ENCODE data around the gene PLEKHG3.

Gene PLEKHG3

GRCh38 chr14:64736271-64737169 is 32.3 kb downstream of the PLEKHG3 start:
- intact Hi-C loops (cut with DNase I): no loop called here

DNA sequence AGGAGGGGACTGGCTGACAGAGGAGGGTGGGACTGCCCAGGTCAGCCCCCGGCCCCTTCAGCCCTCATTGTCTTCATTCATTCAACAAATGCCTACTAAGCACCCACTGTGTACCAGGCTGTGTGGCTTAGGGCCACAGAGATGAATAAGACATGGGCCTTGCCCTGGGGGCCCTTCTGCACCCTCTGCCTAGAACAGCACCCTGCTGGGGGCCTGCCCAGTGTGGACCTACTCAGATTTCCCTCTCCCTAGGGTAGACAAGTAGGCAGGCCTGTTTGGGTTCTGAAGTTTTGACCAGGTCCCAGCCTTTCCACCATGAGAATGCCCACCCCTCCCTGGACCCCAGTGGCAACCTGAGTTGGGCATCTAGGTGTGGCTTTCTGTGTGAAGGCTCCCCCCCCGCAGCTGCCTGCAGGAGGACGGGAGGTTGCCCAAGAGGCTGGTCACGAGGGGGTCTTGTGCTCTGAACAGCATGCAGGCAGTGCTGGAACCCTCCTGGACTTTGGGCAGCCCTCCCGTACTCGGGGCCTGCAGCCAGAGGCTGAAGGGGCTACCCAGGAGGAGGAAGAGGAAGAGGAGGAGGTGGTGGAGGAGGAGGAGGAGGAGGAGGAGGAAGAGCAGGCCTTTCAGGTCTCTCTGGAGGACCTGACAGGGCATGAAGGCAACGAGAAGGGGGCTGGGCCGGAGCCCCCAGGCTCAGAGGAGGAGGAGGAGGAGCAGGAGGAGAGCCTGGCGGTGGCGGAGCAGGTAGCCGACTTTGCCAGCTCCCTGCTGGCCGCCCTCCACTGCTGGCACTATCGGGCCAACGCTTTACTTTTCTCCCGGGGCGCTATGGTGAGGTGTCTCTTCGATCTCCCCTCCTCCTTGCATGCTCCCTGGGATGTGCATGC is 33.4 kb downstream of the PLEKHG3 start:
- intact Hi-C loops (cut with DNase I): no loop called here
- peak in 5 of 10 donors; percentile 39 to 78 (median 70) for DNase-seq

More at GRCh38 chr14:64736271-64737169, 32.3 kb downstream of the PLEKHG3 start:
- peak in 4 of 10 donors; percentile 22 to 77 (median 67) for DNase-seq

- intact Hi-C loops (cut with DNase I): no loop called here
- DNase-seq: peak in 3 of 10 donors; percentile 35 to 60 (median 54)
Observed at GRCh38 chr14:64738281-64738804, 34.1 kb downstream of the PLEKHG3 start.

DNA sequence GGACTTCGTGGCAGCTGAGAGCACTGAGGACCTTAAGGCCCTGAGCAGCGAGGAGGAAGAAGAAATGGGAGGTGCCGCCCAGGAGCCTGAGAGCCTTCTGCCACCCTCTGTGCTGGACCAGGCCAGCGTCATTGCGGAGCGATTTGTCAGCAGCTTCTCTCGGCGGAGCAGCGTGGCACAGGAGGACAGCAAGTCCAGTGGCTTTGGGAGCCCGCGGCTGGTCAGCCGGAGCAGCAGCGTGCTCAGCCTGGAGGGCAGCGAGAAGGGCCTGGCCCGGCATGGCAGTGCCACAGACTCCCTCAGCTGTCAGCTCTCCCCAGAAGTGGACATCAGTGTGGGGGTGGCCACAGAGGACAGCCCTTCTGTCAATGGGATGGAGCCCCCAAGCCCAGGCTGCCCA is 37.0 kb downstream of the PLEKHG3 start:
- peak in 2 of 10 donors; percentile 51 to 80 for DNase-seq
- intact Hi-C loops (cut with DNase I): no loop called here

- DNase-seq: peak in 1 of 10 donors; percentile 55
Observed at GRCh38 chr14:64741961-64742360, 37.7 kb downstream of the PLEKHG3 start.

DNA sequence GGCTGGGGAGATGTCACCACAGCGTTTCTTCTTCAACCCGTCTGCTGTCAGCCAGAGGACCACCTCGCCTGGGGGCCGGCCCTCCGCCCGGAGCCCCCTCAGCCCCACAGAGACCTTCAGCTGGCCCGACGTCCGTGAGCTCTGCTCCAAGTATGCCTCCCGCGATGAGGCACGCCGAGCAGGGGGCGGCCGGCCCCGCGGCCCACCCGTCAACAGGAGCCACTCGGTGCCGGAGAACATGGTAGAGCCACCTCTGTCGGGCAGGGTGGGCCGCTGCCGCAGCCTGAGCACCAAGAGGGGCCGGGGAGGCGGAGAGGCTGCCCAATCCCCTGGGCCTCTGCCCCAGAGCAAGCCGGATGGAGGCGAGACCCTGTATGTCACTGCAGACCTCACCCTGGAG is 38.8 kb downstream of the PLEKHG3 start:
- intact Hi-C loops (cut with DNase I): no loop called here
- peak in 1 of 10 donors; percentile 44 for DNase-seq

More at GRCh38 chr14:64741961-64742360, 37.7 kb downstream of the PLEKHG3 start:
- intact Hi-C loops (cut with DNase I): no loop called here

DNA sequence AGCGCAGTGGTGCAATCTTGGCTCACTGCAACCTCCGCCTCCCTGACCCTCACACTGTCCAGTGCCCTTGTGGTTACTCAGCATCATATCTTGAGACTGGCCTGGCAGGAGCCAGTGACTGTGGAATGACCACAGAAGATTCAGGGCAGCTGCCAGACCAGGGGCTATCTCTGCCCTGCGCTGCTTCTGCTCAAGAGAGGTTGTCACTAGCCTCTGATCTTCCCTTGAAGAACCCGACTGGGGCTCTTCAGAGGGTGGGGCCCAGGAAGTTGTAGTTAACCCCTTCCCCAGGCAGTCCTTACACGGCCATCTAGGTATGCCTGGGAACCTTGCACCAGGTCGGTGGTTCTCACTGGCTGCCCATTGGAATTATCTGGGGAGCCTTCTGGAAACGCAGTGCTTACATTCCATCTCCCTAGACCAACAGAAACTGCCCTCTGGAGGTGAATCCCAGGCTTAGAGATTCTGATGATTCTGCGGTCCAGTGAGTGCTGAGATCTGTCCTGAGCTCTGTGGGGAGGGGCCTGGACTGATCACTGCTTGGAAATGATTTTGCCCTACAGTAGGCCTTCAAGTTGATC is 41.4 kb downstream of the PLEKHG3 start:
- intact Hi-C loops (cut with DNase I): loop anchor here (5.0 kb wide), 1 partner anchor 73 kb away; no protein-coding TSS in a partner anchor
- peak in 2 of 10 donors; percentile 41 to 75 for DNase-seq

- intact Hi-C loops (cut with DNase I): loop anchor here (5.0 kb wide), 1 partner anchor 74 kb away; no protein-coding TSS in a partner anchor
- peak in 2 of 10 donors; percentile 65 to 79 for DNase-seq
Observed at GRCh38 chr14:64746298-64747250, 42.4 kb downstream of the PLEKHG3 start.

DNA sequence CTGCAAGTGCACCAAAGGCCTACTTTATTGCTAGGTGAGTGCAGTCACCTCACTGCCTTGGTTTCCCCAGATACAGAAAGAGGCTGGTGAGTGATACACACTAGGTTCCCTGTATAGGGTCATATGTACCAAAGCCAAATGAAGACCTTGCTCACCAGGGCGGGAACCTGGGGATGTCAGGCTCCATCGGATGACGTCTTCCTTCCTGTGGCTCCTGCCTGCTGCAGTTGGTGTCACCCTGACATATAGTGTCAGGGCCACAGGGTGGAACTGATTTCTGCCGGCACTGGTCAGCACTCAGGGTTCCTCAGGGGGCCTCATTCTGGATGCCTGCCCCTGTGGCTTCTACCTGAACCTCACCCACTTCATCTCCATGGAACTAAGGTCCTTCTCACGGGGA is 43.1 kb downstream of the PLEKHG3 start:
- DNase-seq: peak in 1 of 10 donors; percentile 35
- intact Hi-C loops (cut with DNase I): loop anchor here (5.0 kb wide), 1 partner anchor 75 kb away; no protein-coding TSS in a partner anchor

GRCh38 chr14:64748521-64748920 is 44.3 kb downstream of the PLEKHG3 start:
- intact Hi-C loops (cut with DNase I): loop anchor here (5.0 kb wide), 1 partner anchor 76 kb away; no protein-coding TSS in a partner anchor
- DNase-seq: peak in 1 of 10 donors; percentile 65

DNA sequence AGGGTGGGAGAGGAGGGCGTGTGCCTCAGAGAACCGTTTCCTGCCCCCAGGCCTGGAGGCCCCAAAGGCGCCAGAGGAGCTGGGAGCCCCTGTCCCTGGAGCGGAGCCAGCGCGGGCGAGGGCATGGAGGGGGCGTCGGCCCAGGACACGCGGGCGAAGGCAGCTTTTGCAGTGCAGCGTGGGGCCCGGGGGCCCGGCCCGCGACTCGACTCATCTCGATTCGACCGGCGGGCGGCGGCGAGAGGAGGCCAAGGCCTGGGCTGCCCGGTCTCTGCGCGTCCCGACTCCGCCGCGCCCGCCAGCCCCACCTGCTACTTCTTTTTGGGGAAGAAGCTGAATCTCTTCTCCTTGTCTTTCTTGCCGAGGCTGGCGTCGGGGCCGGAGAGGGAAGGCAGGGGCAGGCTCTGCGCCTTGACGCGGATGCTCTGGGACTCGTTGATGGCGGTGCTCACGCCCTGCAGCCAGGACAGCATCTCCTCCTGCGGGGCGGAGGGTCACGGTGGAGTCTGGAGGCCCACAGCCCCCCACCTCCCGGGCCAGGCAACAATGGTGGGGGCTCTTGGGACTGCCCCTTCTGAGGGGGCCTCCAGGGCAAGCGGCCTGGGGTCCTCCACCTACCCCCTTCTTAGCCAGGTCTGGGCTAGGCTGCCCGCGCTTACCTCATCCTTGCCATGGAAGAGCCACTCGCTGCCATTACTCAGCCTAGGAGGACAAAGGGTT is 44.9 kb downstream of the PLEKHG3 start:
- intact Hi-C loops (cut with DNase I): loop anchor here (5.0 kb wide), 1 partner anchor 77 kb away; no protein-coding TSS in a partner anchor
- peak in 2 of 10 donors; percentile 73 to 83 for DNase-seq

GRCh38 chr14:64752909-64753308 is 48.7 kb downstream of the PLEKHG3 start:
- intact Hi-C loops (cut with DNase I): no loop called here

DNA sequence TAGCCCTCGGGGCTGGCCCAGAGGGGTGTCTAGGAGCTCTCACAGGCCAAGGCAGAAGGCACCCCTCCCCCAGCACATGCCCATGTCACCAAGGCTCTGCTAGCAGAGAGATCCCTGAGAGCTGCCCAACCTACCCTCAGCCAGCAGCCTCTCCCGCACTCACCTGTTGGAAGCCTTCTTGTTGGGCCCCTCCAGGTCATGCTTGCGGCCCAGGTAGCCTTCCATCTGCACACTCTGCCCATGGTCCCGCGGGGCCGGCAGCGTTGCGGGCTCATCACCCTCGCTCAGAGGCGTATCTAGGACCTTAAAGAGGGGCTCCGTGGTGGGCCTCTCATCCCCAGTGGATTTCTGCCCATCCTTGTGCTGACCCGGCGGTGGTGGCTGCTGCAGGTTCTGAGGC is 49.1 kb downstream of the PLEKHG3 start:
- intact Hi-C loops (cut with DNase I): no loop called here
- DNase-seq: peak in 2 of 10 donors; percentile 63 to 72

More at GRCh38 chr14:64752909-64753308, 48.7 kb downstream of the PLEKHG3 start:
- DNase-seq: peak in 1 of 10 donors; percentile 8

GRCh38 chr14:64753999-64754398 is 49.8 kb downstream of the PLEKHG3 start:
- intact Hi-C loops (cut with DNase I): no loop called here
- DNase-seq: no peak

- DNase-seq: peak in 2 of 10 donors; percentile 47 to 74
- intact Hi-C loops (cut with DNase I): no loop called here
Observed at GRCh38 chr14:64754685-64755084, 50.5 kb downstream of the PLEKHG3 start.

- DNase-seq: no peak
- intact Hi-C loops (cut with DNase I): no loop called here
Observed at GRCh38 chr14:64755781-64756221, 51.6 kb downstream of the PLEKHG3 start.

DNA sequence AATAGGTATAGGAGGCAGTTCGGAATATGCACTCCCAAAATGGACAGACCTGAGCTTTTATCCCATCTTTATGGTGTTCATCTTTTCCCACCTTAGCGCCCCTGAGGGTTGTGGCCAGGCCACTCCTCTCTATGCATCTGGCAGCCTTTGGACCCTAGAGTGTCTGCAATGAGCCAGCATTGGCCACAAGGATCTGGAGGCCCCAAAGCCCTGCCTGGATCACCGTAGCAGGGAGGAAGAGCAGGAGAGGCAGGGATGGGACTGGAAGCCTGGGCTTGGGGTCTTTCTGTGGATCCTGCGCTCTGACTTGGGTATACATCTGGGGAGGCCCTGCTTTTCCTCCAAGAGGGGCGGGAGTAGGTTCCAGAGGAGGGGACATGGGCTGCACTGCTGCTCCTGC is 52.5 kb downstream of the PLEKHG3 start:
- intact Hi-C loops (cut with DNase I): no loop called here
- peak in 2 of 10 donors; percentile 51 to 53 for DNase-seq

DNA sequence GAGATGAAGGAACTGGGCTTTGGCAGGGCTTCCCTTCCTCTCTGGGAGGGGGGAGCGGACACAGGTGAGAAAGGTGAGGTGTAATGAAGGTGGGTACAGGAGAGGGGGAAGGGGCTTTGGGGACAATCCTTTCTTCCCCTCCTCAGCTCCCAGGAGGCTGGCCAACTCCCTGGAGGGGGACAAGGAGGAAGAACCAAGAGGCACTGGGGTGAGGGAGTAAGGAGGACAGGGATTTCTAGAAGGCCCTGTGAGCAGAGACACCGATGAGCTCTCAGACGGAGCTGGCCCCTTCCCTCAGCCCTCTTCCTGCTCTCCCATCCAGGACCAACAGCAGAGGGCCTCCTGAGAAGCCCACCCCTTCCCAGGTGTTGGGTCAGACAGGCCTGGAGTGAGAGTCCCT is 53.4 kb downstream of the PLEKHG3 start:
- intact Hi-C loops (cut with DNase I): no loop called here
- peak in 2 of 10 donors; percentile 32 to 60 for DNase-seq
